Muscle of leg (tissue), 11 donors: ENCODE data around the gene ASAP3. TPM values are rescaled to one million over a fixed set of nuclear protein-coding genes. Genes with fewer than 3 reads are reported as not detected.

Experiments
- DNase-seq: peaks from one replicate; pipeline ENCODE4 v3.0.0; 2013
- H3K27ac ChIP-seq: one replicate; pipeline ENCODE4 v1.5.1; 2013; ENCODE audit warnings: mild to moderate bottlenecking, low read length, control low read depth
- H3K27me3 ChIP-seq: one replicate; pipeline ENCODE4 v1.6.1; 2013; ENCODE audit warnings: low read length; ENCODE audit not compliant: control insufficient read depth, insufficient read depth
- H3K36me3 ChIP-seq: one replicate; pipeline ENCODE4 v1.6.1; 2013; ENCODE audit warnings: low read length; ENCODE audit not compliant: control insufficient read depth, insufficient read depth
- H3K4me1 ChIP-seq: one replicate; pipeline ENCODE4 v1.6.1; 2013; ENCODE audit warnings: low read length; ENCODE audit not compliant: control insufficient read depth, insufficient read depth
- H3K4me3 ChIP-seq: one replicate; pipeline ENCODE4 v1.5.1; 2013; ENCODE audit warnings: low read length, control low read depth
- H3K9me3 ChIP-seq: replicated peaks from 2 replicates; pipeline ENCODE4 v1.6.1; 2013; ENCODE audit warnings: low read depth, low read length; ENCODE audit not compliant: control insufficient read depth
- WGBS: methylation state at CpG from one replicate; pipeline ENCODE4 v1.1.5; 2013; ENCODE audit warnings: missing lambda C conversion rate; ENCODE audit not compliant: insufficient coverage; 5-methylcytosine and 5-hydroxymethylcytosine counted together
- polyA plus RNA-seq, 8 donors: library from polyadenylated mRNA; unstranded; fragments of 120-200 nt; gene quantifications; one replicate each; pipeline versions ENCODE4 v1.2.1 to v1.2.3, GENCODE V29; 2013; ENCODE audit warnings: inconsistent platforms in 1 of 8, low replicate concordance in 1 of 8; ENCODE audit not compliant: insufficient read length in 8 of 8, insufficient read depth in 1 of 8
- total RNA-seq: library from RNA; stranded (reverse); fragments of 120-200 nt; gene quantifications from one replicate; pipeline ENCODE4 v1.2.4, GENCODE V29; 2013

The ASAP3 gene
- total and polyA plus RNA-seq, 9 donors = 47.6 to 66.3 (median 54.1) TPM

GRCh38 chr1:23441446-23442148, 42.4 kb downstream of the ASAP3 start:
- H3K4me3 ChIP-seq = no peak overlapping the region
- peaks cover 58% of the 10 kb centered on the region for H3K36me3 ChIP-seq
- no peaks in the 10 kb centered on the region for H3K4me1 ChIP-seq
- H3K27ac ChIP-seq = no peak overlapping the region
- no peaks in the 10 kb centered on the region for H3K27me3 ChIP-seq
- H3K9me3 ChIP-seq = no peaks in the 10 kb centered on the region
- 59% methylated on average over 4 of the region's 8 CpGs for WGBS
- DNase-seq = peak; percentile 60

- no peak overlapping the region for H3K4me3 ChIP-seq
- DNase-seq = no peak
- no peak overlapping the region for H3K27ac ChIP-seq
- no peaks in the 10 kb centered on the region for H3K27me3 ChIP-seq
- peaks cover 6% of the 10 kb centered on the region for H3K4me1 ChIP-seq
- peaks cover 76% of the 10 kb centered on the region for H3K36me3 ChIP-seq
- H3K9me3 ChIP-seq = no peaks in the 10 kb centered on the region
- 87% methylated on average over 2 of the region's 8 CpGs for WGBS
These were observed 45.4 kb downstream of the ASAP3 start for GRCh38 chr1:23438545-23438944.

GRCh38 chr1:23437355-23437664, 46.7 kb downstream of the ASAP3 start:
- H3K36me3 ChIP-seq = peaks cover 83% of the 10 kb centered on the region
- no peak overlapping the region for H3K4me3 ChIP-seq

GRCh38 chr1:23436520-23437354, 47.2 kb downstream of the ASAP3 start:
- DNase-seq = peak; percentile 50
- Histone ChIP-seq H3K27me3 (no peaks in the 10 kb centered on the region), H3K9me3 (no peaks in the 10 kb centered on the region), H3K4me1 (peaks cover 6% of the 10 kb centered on the region), H3K4me3 (no peak overlapping the region), H3K27ac (peak overlapping the region; percentile 7), H3K36me3 (peaks cover 82% of the 10 kb centered on the region)
- WGBS = 52% methylated on average over 37 of the region's 49 CpGs

More at GRCh38 chr1:23437355-23437664, 46.7 kb downstream of the ASAP3 start:
- Histone ChIP-seq H3K9me3 (no peaks in the 10 kb centered on the region), H3K27me3 (no peaks in the 10 kb centered on the region), H3K4me1 (peaks cover 6% of the 10 kb centered on the region), H3K27ac (no peak overlapping the region)
- DNase-seq = no peak
- WGBS = 71% methylated on average over 11 of the region's 13 CpGs

- Histone ChIP-seq H3K27me3 (no peaks in the 10 kb centered on the region), H3K36me3 (peaks cover 92% of the 10 kb centered on the region), H3K9me3 (no peaks in the 10 kb centered on the region), H3K4me3 (no peak overlapping the region), H3K4me1 (peaks cover 6% of the 10 kb centered on the region), H3K27ac (no peak overlapping the region)
- WGBS = 79% methylated on average over 7 of the region's 7 CpGs
- DNase-seq = no peak
These were observed 49.7 kb downstream of the ASAP3 start for GRCh38 chr1:23434260-23434775.

GRCh38 chr1:23433122-23433521, 50.9 kb downstream of the ASAP3 start:
- no peak for DNase-seq
- peaks cover 91% of the 10 kb centered on the region for H3K36me3 ChIP-seq
- H3K27me3 ChIP-seq = no peaks in the 10 kb centered on the region
- 95% methylated on average over 4 of the region's 10 CpGs for WGBS
- H3K4me1 ChIP-seq = peaks cover 6% of the 10 kb centered on the region
- no peaks in the 10 kb centered on the region for H3K9me3 ChIP-seq
- no peak overlapping the region for H3K27ac ChIP-seq
- H3K4me3 ChIP-seq = no peak overlapping the region

GRCh38 chr1:23431431-23431830, 52.5 kb downstream of the ASAP3 start:
- no peaks in the 10 kb centered on the region for H3K27me3 ChIP-seq
- no peaks in the 10 kb centered on the region for H3K9me3 ChIP-seq
- no peak overlapping the region for H3K27ac ChIP-seq
- H3K36me3 ChIP-seq = peaks cover 79% of the 10 kb centered on the region
- peaks cover 4% of the 10 kb centered on the region for H3K4me1 ChIP-seq
- no peak for DNase-seq
- no peak overlapping the region for H3K4me3 ChIP-seq
- WGBS = 90% methylated on average over 4 of the region's 5 CpGs

- H3K36me3 ChIP-seq = peaks cover 75% of the 10 kb centered on the region
- peaks cover 2% of the 10 kb centered on the region for H3K27me3 ChIP-seq
- no peak overlapping the region for H3K4me3 ChIP-seq
- no peaks in the 10 kb centered on the region for H3K4me1 ChIP-seq
- 98% methylated on average over 12 of the region's 12 CpGs for WGBS
- no peak overlapping the region for H3K27ac ChIP-seq
- no peak for DNase-seq
- H3K9me3 ChIP-seq = no peaks in the 10 kb centered on the region
These were observed 53.2 kb downstream of the ASAP3 start for GRCh38 chr1:23430803-23431202.

GRCh38 chr1:23428136-23428905, 55.7 kb downstream of the ASAP3 start:
- no peak overlapping the region for H3K4me3 ChIP-seq
- peaks cover 17% of the 10 kb centered on the region for H3K4me1 ChIP-seq
- no peak overlapping the region for H3K27ac ChIP-seq
- WGBS = 71% methylated on average over 2 of the region's 2 CpGs
- no peaks in the 10 kb centered on the region for H3K9me3 ChIP-seq
- peaks cover 53% of the 10 kb centered on the region for H3K36me3 ChIP-seq
- DNase-seq = no peak
- H3K27me3 ChIP-seq = peaks cover 2% of the 10 kb centered on the region

GRCh38 chr1:23427550-23427949, 56.4 kb downstream of the ASAP3 start:
- Histone ChIP-seq H3K4me1 (peaks cover 25% of the 10 kb centered on the region), H3K36me3 (peaks cover 47% of the 10 kb centered on the region), H3K9me3 (no peaks in the 10 kb centered on the region), H3K27ac (no peak overlapping the region), H3K27me3 (peaks cover 2% of the 10 kb centered on the region), H3K4me3 (no peak overlapping the region)
- DNase-seq = no peak
- 100% methylated on average over 2 of the region's 3 CpGs for WGBS
